HG02763 (cell line): Measurements from ENCODE around the gene FRYL.
"Not testable (repeated sequence)": the region's sequence is repeated elsewhere in the genome, so short reads cannot be mapped to it uniquely, and the experiment has no call there.

Experiments used
- ATAC-seq: cut with Tn5 transposase; IDR thresholded peaks from one replicate; pipeline ENCODE4 v1.9.1; 2021; ENCODE audit warnings: mild to moderate bottlenecking, moderate library complexity; ENCODE audit not compliant: unreplicated experiment

Gene FRYL

DNA sequence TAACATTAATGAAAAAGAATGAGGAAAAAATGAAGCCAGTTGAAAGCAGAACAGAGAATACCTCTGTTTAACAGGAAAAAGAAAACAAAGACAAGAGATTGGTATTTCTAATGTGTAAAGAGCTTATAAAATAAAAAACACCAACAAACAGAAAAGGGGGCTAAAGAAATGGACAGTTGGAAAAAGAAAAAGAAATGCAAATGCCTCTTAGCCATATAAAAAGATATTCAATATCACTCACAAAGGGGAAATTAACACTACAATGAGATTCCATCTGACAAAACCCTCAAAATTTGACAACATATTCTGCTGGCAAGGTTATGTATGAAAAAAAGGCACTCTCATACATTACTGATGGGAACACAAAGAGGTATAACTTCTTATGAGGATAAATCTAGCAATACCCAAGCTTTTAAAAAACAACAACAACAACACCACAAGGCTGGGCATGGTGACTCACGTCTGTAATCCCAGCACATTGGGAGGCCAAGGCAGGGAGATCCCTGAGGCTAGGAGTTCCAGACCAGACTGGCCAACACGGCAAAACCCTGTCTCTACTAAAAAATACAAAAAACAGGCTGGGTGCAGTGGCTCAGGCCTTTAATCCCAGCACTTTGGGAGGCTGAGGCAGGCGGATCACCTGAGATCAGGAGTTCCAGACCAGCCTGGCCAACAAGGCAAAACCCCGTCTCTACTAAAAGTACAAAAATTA lies 75.8 kb downstream of the FRYL start:
- ATAC-seq, result no peak

DNA sequence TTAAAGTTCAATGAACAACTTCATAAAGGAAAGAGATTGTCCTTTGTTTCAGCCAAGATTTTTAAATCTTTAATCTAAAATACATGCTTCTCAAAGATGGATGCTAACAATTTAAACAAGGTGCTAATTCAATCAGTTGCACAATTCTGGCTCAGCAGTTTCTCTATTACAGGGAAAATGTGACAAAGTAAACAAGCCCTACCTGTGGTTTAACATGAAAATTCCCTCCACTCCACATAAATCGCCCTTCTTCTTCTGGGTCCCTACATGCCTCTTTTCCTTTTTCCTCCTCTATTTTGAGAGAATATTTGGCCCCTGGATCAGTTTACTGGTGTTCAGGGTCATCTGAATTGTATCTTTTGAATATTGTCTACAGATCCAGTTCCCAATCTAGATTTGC lies 80.6 kb downstream of the FRYL start:
- no peak for ATAC-seq

DNA sequence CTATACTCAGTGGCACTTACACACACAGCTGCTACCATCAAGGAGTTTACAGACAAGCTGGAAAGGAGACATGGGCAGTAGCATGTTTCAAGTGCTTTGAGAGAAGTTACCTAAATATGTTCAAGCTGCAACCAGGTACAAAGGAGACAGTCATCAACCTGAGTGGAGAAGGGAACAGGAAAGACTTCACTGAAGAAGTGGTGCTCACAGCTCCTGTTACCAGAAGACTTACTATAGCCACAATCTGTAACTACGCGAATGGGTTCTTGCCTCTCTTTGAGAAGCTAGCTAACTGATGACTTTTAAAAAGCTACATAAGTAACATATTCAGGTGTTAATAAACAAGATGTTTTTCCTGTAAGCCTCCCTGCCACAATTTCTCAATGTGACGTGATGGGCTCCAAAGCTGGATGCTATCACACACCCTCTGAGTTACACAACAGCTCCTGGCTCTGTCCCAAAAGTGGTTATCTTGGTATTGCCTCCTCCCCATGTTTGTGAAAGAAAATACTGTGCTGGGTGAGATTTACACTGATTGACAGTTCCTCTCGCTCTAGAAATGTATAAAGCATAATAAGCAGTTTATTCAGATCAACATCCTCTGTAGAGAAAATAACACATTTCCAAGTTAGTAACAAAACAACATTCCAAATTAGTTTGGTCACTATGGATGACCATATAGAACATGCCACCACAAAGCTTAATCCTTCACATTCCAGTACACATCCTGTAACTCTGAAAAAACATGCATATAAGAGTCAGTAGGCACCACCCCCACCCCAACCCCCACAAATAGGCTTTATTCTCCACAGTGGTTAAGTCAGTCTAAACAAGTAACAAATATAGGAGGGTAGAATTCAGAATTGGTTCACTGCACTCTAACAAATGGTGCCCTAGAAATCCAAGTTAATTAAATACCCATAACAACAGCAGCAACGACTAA lies 81.8 kb downstream of the FRYL start:
- no peak for ATAC-seq

GRCh38 chr4:48697516-48697915 lies 82.6 kb downstream of the FRYL start:
- not testable (repeated sequence) for ATAC-seq

- no peak for ATAC-seq
Measured at GRCh38 chr4:48694824-48695223, 85.3 kb downstream of the FRYL start.

DNA sequence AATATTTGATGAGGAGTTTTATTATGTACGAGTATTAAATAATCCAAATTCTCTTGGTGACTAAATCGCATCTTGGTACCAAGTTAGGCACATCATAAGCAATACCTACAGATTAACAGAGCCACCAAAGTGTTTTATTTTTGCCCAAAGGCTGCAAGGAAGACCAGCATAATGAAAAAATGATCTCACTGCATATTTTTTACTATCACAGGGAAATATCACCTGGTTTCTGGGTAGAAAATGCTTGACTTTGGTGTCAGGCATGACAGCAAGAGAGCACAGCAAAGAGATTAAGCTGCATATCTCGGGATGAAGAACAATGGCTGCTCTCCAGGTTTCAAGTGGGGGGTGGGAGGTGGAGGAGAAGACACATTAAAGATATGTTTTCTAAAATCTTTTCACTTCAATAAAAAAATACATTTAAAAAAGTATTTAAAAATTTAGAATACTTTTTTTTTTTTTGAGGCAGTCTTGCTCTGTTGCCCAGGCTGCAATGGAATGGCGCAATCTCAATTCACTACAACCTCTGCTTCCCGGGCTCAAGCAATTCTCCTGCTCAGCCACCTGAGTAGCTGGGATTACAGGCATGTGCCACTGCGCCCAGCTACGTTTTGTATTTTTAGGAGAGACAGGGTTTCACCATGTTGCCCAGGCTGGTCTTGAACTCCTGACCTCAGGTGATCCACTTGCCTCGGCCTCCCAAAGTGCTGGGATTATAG lies 86.1 kb downstream of the FRYL start:
- no peak for ATAC-seq

DNA sequence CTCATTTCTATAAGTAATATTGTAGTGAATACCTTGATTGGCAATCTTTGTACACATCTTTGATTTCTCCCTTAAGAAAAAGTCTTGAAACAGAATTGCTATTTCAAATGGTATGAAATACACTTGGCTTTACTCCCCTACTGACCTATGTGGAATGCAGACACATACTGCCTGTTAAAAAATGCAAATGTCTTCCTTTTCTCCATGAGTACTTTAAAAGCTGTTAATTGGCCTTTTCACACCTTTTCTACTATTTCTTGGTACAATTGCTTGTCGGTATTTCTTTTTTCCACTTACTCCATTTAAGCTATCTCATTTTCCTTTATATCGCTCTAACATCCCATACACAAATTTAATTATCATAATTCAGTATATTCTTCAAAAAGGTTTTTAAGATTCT lies 87.2 kb downstream of the FRYL start:
- ATAC-seq, result no peak

DNA sequence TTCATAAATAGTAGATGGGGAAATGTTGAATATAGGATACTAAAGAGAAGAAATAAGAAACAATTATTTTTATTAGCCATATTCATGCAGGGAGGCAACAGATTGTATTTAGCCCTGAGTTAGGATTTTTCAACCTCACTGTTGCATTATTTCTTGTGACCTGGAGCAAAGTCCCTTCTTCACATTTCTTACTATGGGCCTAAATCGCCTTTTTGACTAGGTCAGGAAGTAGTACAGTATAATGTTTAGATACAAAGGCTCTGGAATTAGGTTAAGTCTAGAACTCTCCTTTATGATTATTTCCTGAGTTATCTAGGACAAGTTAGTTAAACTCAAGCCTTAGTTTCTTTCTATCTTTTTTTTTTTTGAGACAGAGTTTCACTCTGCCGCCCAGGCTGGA lies 88.0 kb downstream of the FRYL start:
- ATAC-seq, result no peak

DNA sequence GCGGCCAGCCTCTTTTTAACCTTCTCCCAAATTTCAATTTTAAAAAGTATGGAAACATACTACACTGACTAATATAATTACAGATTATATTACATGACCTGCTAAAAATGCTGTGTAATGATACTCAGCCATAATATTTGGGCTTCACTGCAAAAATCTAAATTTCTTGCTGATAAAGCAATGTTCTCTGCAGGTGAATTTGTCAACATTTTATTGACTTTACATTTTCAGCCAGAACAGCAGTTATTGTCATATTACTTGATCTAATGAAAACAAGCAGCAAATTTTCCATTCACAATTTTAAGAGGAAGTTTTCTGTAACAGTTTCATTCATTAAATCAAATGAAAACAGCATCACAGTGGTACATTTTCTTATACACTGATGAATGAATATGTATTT lies 91.1 kb downstream of the FRYL start:
- ATAC-seq, result no peak

DNA sequence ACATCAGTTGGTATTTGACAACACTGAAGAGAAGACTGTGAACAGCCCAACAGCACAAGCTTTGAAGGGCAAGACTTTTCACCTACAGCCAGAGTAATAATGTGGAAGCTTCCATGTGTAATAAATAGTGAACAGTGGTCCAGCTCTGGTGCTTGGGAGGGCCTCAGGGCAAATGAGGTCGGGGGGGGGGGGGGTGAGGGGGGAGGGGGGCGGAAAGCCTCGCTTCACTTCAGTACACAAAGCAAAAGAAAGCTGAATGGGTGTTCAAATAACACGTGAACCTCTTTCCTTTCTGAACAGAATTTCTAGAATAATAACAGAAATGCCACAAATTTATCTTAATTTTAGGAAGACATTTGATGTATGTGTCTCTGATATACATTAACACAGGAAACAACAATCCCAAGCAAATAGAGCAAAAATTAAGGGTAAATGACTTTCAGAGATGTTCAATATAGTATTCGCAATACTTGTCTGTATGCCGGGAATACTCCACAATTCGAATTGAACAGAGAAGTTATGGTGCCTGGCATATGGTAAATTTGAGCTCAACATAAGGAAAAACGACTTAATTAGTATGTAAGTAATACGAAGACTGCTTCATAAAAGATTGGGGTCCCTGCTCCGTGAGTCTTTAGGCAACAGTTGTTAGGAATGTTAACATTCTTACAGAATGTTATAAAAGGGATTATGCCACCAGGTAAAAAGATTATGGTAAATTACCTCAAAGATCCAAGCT lies 92.6 kb downstream of the FRYL start:
- no peak for ATAC-seq

GRCh38 chr4:48686369-48686768 lies 93.7 kb downstream of the FRYL start:
- no peak for ATAC-seq

DNA sequence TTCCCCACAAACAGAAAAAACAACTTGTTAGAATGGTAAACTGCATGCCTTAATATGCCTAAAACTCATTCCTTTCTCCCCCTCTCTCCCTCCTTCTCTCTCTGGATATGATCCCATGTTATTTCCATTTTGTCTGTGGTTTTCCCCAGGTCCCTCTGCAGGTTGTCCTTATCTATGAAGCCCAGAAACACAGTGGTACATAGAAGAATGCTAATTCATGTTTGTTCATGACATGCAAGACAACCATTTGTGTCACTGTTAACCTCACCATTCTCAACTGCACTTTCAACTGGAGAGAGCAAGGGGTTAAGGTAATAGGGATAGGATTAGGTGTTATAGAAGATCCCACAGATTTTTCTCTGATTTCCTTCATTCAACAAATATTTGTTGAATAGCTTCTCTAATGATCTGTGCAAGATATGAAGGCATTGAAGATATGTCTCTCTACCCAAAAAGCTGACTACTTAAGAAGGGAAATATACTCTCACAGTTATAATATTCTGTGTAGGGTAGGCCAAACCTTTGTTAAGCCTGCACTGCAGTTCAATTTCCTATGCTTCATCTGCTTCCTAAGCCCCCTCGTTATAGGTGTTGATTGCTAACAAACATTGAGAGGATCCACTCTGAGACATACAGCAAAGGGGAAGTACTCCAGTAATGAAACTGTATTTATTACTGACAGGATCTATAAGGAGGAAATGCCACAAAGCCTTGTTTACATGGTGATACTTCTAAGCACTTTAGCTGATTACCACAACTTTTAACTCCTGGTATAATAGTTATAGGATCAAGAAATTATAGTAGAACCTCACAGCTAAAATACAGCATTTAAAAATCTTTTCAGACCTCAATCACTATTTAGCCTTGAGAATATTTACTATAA lies 96.1 kb downstream of the FRYL start:
- ATAC-seq, result peak; percentile 77

GRCh38 chr4:48682870-48683269 lies 97.2 kb downstream of the FRYL start:
- not testable (repeated sequence) for ATAC-seq

DNA sequence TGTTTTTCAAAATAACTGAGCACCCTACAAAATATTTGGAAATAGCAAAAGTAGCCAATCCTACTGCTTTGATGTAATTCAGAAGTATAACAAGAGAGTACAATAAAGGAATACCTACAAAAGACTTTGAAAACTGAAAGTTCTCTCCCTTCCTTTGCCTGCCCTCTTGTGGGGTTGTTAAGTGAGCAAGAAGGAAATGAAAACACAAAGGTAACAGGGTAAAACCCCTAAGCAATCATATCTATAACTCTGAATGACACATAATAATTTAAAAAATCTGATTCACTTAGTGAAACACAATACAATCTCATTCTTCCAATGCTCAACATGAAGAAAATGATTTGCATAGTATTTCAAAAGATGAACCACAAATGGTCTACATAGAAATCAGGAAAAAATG lies 98.2 kb downstream of the FRYL start:
- ATAC-seq, result peak; percentile 55

DNA sequence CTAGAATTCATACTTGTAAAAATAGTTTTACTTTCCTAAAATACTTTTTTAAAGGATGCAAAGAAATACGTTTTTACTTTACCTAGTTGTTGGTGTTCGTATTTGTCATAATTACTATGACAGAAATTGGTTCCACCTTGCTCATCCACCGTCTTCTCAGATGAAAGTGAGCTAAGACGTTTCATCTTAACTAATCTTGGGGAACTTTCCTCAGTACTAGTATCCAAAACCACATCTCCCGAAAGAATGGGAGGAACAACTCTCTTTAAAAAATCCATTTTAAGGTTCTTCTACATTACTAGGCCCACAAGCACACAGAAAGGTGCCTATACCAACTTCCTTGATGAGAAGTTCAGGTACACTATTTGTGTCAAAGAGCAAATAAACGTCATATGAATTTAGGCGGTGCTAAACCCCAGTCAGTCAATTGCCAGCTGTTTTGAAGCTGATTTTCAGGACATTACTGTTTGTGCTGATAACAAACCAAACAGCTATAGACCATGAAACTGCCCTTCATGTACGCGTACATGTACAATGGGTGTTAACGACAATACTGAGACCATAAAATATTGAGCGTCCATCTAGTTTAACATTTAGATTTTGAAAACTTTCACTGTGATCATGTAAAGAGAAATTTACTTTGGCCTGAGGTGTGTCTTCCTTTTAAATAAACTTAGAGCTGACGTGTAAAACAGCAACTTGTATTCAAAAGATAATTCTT lies 99.1 kb downstream of the FRYL start:
- ATAC-seq, result no peak

DNA sequence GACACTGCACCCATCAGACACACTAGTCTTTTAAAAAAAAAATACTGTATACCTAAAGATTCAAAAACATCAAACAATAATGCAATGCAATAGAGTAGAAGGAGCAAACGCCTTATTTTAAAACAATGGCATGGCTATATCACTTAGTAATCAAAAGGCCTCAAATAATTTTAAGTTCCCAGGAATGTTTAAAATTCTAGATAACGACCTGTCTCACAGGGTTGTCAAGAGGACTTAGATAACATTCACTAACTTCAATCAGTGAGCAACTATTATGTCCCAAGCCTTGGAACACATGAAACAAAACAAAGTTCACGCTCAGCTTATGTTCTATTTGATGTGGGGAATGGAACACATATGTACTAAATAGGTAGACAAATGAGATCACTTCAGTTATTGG lies 106.5 kb downstream of the FRYL start:
- no peak for ATAC-seq

DNA sequence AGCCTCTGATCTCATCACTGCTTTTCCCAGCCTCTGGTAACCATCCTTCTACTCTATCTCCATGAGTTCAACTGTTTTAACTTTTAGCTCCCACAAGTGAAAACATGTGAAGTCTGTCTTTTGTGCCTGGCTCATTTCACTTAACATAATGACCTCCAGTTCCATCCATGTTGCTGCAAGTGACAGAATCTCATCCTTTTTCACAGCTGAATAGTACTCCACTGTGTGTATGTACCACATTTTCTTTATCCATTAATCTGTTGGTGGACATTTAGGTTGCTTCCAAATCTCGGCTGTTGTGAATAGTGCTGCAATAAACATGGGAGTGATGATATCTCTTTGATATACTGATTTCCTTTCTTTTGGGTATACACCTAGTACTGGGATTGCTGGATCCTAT lies 109.5 kb downstream of the FRYL start:
- no peak for ATAC-seq

DNA sequence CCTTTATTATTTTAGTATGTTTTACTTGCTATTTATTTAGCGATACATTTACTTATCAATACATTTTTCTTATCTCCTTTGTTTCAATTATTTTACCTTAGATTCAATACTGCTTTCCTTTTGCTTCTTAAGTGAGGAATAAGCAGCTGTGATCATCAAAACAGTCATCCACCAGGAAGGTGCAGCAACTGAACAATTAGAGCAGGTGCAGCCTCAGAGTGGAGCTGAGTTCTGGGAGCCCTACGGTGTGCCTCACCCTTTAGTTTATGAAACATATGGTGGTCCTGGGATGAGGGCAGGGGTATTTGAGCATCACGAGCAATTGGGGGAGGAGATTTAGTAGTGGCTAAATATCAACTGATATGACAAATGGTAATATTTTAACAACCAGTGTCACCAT lies 111.0 kb downstream of the FRYL start:
- no peak for ATAC-seq
